DND-41 (cell line): ENCODE measurements around the gene DIAPH3.

Experiments
- ATAC-seq: fragments of 200-7000 bp; cut with Tn5 transposase; 3 replicates; pipeline ENCODE4 v1.9.1; 2021; ENCODE audit warnings: low read depth; ENCODE audit not compliant: insufficient read depth
- DNase-seq: peaks from one replicate; pipeline ENCODE4 v3.0.0-alpha.2; 2020
- H2AFZ ChIP-seq: 2 replicates; pipeline ENCODE4 v1.6.0; 2012; ENCODE audit warnings: low read depth, low read length
- H3K27ac ChIP-seq: 2 replicates; pipeline ENCODE4 v1.5.1; 2012; ENCODE audit warnings: low read length, inconsistent platforms
- H3K27me3 ChIP-seq: fragments of 200-600 bp; sonication (generic); 2 replicates; pipeline ENCODE4 v1.6.0; 2012; ENCODE audit warnings: low read length, mild to moderate bottlenecking, inconsistent platforms; ENCODE audit not compliant: insufficient read depth, poor library complexity
- H3K36me3 ChIP-seq: 2 replicates; pipeline ENCODE4 v1.5.1; 2012; ENCODE audit warnings: low read length, inconsistent platforms; ENCODE audit not compliant: insufficient read depth
- H3K4me1 ChIP-seq: 2 replicates; pipeline ENCODE4 v1.5.1; 2012; ENCODE audit warnings: mild to moderate bottlenecking, low read length; ENCODE audit not compliant: insufficient read depth
- H3K4me2 ChIP-seq: 2 replicates; pipeline ENCODE4 v1.6.0; 2012; ENCODE audit warnings: mild to moderate bottlenecking, moderate library complexity, low read length, inconsistent platforms; ENCODE audit not compliant: insufficient read depth
- H3K4me3 ChIP-seq, 2 experiments: fragments of 200-600 bp in 1 of 2; shearing (Covaris generic) in 1 of 2; 2 replicates each; pipeline ENCODE4 v1.5.1; 2012 to 2016; ENCODE audit warnings: inconsistent platforms in 2 of 2, low read length in 2 of 2, mild to moderate bottlenecking in 2 of 2, low read depth in 1 of 2, moderate library complexity in 1 of 2
- H3K79me2 ChIP-seq: 2 replicates; pipeline ENCODE4 v1.6.0; 2012; ENCODE audit warnings: low read length, inconsistent platforms; ENCODE audit not compliant: insufficient read depth
- H3K9ac ChIP-seq: 2 replicates; pipeline ENCODE4 v1.6.0; 2012; ENCODE audit warnings: low read depth, mild to moderate bottlenecking, inconsistent platforms, low read length, moderate library complexity
- H3K9me3 ChIP-seq: 2 replicates; pipeline ENCODE4 v1.5.1; 2012; ENCODE audit warnings: low read length, moderate library complexity, mild to moderate bottlenecking, inconsistent platforms; ENCODE audit not compliant: insufficient read depth, severe bottlenecking
- H4K20me1 ChIP-seq: 2 replicates; pipeline ENCODE4 v1.6.0; 2012; ENCODE audit warnings: low read length; ENCODE audit not compliant: insufficient read depth
- EZH2 ChIP-seq: IDR thresholded peaks from 3 replicates; pipeline ENCODE4 v1.6.1; 2012; ENCODE audit warnings: borderline replicate concordance, low read depth, mild to moderate bottlenecking, moderate library complexity, low read length, inconsistent platforms; ENCODE audit not compliant: severe bottlenecking
- TF ChIP-seq, protein P1 (sequence below): IDR thresholded peaks from 2 replicates; pipeline ENCODE4 v1.5.1; 2012; ENCODE audit warnings: borderline replicate concordance, low read length, moderate library complexity, mild to moderate bottlenecking; ENCODE audit not compliant: poor library complexity, severe bottlenecking; ENCODE audit errors: extremely low read depth

DIAPH3 gene

DNA sequence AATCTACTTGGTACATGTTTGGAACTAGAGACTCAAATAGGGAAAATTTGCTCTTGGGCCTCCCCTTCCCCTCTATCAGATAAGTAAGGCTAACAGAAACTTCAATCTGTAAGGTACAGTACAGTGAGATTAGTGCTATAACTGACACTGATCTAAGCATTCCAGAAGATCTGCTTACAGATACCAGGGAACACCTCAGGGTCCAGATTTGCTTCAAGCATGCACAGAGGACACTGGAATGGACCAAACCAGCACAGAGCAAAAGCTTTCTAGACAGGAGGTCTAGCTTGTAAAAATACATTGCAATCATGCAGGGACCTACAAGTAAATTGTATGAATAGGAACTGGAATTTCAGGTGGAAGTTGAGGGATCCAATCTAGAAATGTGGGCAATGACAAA lies 16.4 kb downstream of the DIAPH3 start:
- H3K79me2 ChIP-seq, result peaks cover 99% of the 10 kb centered on the region

DNA sequence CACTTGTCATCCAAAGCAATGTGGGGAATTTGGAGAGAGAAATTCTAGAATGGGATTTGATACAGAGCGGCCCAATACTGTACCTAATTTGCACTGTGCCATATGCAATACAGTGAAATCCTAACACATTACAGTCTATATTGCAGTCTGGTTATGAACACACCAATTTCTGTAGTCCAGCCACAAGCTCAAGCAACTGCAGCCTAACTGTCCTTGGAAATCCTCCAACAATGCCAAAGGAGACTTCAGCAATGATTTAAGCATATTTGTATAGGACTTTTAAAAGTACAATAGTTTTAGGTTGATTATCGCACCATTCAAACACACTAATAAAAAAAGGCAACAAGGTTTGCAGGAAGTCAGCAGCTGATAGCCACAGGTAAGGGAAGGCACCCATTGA lies 17.3 kb downstream of the DIAPH3 start:
- Histone ChIP-seq H4K20me1 (peaks cover 70% of the 10 kb centered on the region), H3K4me2 (no peak overlapping the region)
- no peak for ATAC-seq

More for the DNA sequence above, 16.4 kb downstream of the DIAPH3 start:
- no peaks in the 10 kb centered on the region for H3K4me1 ChIP-seq
- H3K36me3 ChIP-seq, result no peaks in the 10 kb centered on the region
- H3K27me3 ChIP-seq, result no peaks in the 10 kb centered on the region
- peaks cover 69% of the 10 kb centered on the region for H4K20me1 ChIP-seq
- no peak for DNase-seq
- no peak overlapping the region for H3K27ac ChIP-seq
- H3K9ac ChIP-seq, result no peak overlapping the region
- no peak overlapping the region for H3K4me2 ChIP-seq
- H3K9me3 ChIP-seq, result no peaks in the 10 kb centered on the region
- no peak overlapping the region for H2AFZ ChIP-seq
- no peak overlapping the region for H3K4me3 ChIP-seq
- no peak for TF ChIP-seq EZH2
- TF ChIP-seq, protein P1, sequence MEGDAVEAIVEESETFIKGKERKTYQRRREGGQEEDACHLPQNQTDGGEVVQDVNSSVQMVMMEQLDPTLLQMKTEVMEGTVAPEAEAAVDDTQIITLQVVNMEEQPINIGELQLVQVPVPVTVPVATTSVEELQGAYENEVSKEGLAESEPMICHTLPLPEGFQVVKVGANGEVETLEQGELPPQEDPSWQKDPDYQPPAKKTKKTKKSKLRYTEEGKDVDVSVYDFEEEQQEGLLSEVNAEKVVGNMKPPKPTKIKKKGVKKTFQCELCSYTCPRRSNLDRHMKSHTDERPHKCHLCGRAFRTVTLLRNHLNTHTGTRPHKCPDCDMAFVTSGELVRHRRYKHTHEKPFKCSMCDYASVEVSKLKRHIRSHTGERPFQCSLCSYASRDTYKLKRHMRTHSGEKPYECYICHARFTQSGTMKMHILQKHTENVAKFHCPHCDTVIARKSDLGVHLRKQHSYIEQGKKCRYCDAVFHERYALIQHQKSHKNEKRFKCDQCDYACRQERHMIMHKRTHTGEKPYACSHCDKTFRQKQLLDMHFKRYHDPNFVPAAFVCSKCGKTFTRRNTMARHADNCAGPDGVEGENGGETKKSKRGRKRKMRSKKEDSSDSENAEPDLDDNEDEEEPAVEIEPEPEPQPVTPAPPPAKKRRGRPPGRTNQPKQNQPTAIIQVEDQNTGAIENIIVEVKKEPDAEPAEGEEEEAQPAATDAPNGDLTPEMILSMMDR, result no peak
- ATAC-seq, result no peak

DNA sequence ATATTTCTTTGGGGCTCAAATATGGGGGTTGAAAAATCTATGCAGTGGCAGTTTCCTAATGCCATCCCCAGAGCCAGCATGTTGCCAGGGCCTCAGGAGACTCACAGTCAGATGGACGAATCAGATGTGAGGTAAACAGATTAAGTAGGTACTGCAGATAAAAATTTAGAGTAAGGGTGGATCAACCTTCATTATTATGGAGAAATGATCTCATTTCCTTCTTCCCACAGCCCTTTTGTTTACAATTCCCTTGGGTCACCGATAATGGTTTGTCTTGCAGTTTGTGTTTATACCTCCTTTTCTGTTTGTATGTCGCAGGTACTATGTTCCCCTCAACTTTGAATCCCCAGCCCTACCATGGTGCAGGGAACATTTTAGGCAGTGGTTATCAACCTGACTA lies 20.0 kb downstream of the DIAPH3 start:
- Histone ChIP-seq H3K79me2 (peaks cover 99% of the 10 kb centered on the region), H3K4me2 (no peak overlapping the region), H3K27ac (no peak overlapping the region), H3K9me3 (no peaks in the 10 kb centered on the region), H3K9ac (no peak overlapping the region), H3K36me3 (no peaks in the 10 kb centered on the region), H4K20me1 (peaks cover 60% of the 10 kb centered on the region), H3K4me3 (no peak overlapping the region), H3K4me1 (no peaks in the 10 kb centered on the region), H2AFZ (no peak overlapping the region), H3K27me3 (no peaks in the 10 kb centered on the region)
- no peak for DNase-seq
- no peak for ATAC-seq
- TF ChIP-seq, protein P1, result no peak
- no peak for TF ChIP-seq EZH2

More for the DNA sequence above, 17.3 kb downstream of the DIAPH3 start:
- Histone ChIP-seq H3K36me3 (no peaks in the 10 kb centered on the region), H3K4me3 (no peak overlapping the region), H3K4me1 (no peaks in the 10 kb centered on the region), H3K27me3 (no peaks in the 10 kb centered on the region), H3K27ac (no peak overlapping the region), H3K9me3 (no peaks in the 10 kb centered on the region), H3K9ac (no peak overlapping the region), H2AFZ (no peak overlapping the region), H3K79me2 (peaks cover 99% of the 10 kb centered on the region)
- DNase-seq, result no peak
- no peak for TF ChIP-seq EZH2
- TF ChIP-seq, protein P1, result no peak

DNA sequence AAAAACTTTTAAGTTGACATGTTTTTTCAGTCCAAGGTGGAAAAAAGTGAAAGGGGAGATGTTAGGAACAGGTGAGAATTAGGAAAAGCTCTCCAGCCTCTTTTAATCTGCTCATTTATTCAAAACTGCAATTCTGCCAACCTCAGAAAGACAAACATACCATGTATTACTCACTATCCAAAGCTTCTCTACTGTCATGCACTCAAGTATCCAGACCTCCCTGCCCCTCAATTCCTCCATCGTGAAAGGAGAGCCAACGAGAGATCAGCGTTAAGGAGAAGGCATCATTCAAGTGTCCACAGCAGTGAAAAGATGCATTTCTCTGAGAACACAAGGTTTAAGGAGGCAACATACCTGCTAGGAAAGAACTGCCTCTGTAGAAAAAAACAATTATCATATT lies 24.5 kb downstream of the DIAPH3 start:
- TF ChIP-seq, protein P1, result no peak
- TF ChIP-seq EZH2, result no peak
- H3K27me3 ChIP-seq, result no peaks in the 10 kb centered on the region
- H3K27ac ChIP-seq, result no peak overlapping the region
- H3K79me2 ChIP-seq, result peaks cover 82% of the 10 kb centered on the region
- no peak overlapping the region for H3K9ac ChIP-seq
- H4K20me1 ChIP-seq, result peaks cover 37% of the 10 kb centered on the region
- no peaks in the 10 kb centered on the region for H3K4me1 ChIP-seq
- H3K9me3 ChIP-seq, result no peaks in the 10 kb centered on the region
- DNase-seq (no peak), ATAC-seq (no peak)
- no peak overlapping the region for H3K4me2 ChIP-seq
- H3K4me3 ChIP-seq, result no peak overlapping the region
- no peak overlapping the region for H2AFZ ChIP-seq
- peaks cover 2% of the 10 kb centered on the region; the same call in 1 of the 2 replicates for H3K36me3 ChIP-seq
